AG04449 (cell line): ENCODE results near the gene TNIP3.

Source experiments
- CTCF ChIA-PET: fragments of 350-600 bp; formaldehyde crosslinking; extraction: SDS; loops from one replicate; lab custom pipeline; 2021; ENCODE audit warnings: antibody characterized with exemption; lab: Yijun Ruan, JAX
- POLR2A ChIA-PET: fragments of 400-600, 350-600 bp; formaldehyde crosslinking; extraction: SDS; loops from one replicate; lab custom pipeline; 2020; ENCODE audit warnings: antibody characterized with exemption, inconsistent platforms; lab: Yijun Ruan, JAX
- DNase-seq: peaks from one replicate; pipeline ENCODE4 v3.0.0-alpha.2; 2010; ENCODE audit warnings: low read depth, low spot score
- H3K4me3 ChIP-seq: 2 replicates; pipeline ENCODE4 v1.5.1; 2011; ENCODE audit warnings: low read depth, mild to moderate bottlenecking, control low read depth, low read length
- TF ChIP-seq, protein P1 (sequence below): IDR thresholded peaks from one replicate; pipeline ENCODE4 v1.5.1; 2011; ENCODE audit warnings: mild to moderate bottlenecking, moderate library complexity, low read length, control low read depth, inconsistent platforms; ENCODE audit not compliant: insufficient read depth; ENCODE audit errors: missing control alignments

TNIP3 gene

DNA sequence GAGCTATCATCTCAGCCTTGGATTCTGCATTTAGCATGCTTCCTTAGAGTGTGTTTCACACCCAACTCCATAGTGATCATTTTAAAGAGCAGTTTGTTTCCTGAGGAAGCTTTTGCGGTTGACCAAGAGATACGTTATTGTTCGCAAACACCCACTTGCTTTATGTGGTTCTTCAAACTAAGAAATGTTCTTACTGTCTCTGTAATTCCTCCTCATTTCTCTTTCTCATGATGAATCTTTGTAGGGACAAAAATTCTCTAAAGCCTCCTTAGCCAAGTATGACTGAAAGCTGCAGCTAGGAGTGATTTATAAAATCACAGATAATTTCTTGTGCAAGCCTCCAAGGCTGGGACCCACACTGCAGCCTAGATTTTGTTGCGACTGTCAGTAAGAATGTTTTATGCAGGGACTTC lies 10.0 kb downstream of the TNIP3 start:
- TF ChIP-seq, protein P1, sequence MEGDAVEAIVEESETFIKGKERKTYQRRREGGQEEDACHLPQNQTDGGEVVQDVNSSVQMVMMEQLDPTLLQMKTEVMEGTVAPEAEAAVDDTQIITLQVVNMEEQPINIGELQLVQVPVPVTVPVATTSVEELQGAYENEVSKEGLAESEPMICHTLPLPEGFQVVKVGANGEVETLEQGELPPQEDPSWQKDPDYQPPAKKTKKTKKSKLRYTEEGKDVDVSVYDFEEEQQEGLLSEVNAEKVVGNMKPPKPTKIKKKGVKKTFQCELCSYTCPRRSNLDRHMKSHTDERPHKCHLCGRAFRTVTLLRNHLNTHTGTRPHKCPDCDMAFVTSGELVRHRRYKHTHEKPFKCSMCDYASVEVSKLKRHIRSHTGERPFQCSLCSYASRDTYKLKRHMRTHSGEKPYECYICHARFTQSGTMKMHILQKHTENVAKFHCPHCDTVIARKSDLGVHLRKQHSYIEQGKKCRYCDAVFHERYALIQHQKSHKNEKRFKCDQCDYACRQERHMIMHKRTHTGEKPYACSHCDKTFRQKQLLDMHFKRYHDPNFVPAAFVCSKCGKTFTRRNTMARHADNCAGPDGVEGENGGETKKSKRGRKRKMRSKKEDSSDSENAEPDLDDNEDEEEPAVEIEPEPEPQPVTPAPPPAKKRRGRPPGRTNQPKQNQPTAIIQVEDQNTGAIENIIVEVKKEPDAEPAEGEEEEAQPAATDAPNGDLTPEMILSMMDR: no peak
- DNase-seq: no peak
- ChIA-PET CTCF (no interaction called here), POLR2A (no interaction called here)
- no peak overlapping the region for H3K4me3 ChIP-seq

GRCh38 chr4:121151942-121152341 lies 12.2 kb downstream of the TNIP3 start:
- TF ChIP-seq, protein P1: no peak
- POLR2A ChIA-PET: interaction anchor here (0.5 kb wide), 1 partner anchor 12 kb away, joined by 3 read pairs; no protein-coding TSS in a partner anchor
- H3K4me3 ChIP-seq: no peak overlapping the region
- CTCF ChIA-PET: interaction anchor here (1.0 to 1.1 kb wide), 2 partner anchors 15 to 101 kb away, joined by 3 read pairs; no protein-coding TSS in a partner anchor
- no peak for DNase-seq

DNA sequence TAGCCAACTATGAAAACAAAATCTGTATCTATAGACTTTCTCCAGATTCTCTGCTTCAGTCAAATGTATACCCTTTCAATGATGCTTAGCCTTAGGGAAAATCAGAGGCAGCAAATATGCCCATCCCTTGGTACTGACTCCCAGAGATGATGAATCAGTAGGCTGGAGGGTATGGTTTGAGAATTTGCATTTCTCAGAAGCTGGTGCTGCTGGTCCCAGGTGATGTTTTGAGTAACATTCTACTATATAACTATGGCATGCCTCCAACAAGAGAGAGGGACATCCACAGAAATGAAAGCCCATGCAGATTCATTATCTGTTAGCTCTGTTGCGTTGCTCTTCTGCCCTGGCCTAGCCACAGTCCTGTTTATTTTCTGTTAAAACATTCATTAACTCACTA lies 13.6 kb downstream of the TNIP3 start:
- TF ChIP-seq, protein P1: no peak
- DNase-seq: no peak
- no peak overlapping the region for H3K4me3 ChIP-seq
- ChIA-PET POLR2A (no interaction called here), CTCF (no interaction called here)

- POLR2A ChIA-PET: no interaction called here
- CTCF ChIA-PET: no interaction called here
- DNase-seq: peak; percentile 52
- TF ChIP-seq, protein P1: no peak
- H3K4me3 ChIP-seq: no peak overlapping the region
Observed at GRCh38 chr4:121150003-121150402, 14.1 kb downstream of the TNIP3 start.

- no peak overlapping the region for H3K4me3 ChIP-seq
- no peak for DNase-seq
- CTCF ChIA-PET: no interaction called here
- TF ChIP-seq, protein P1: no peak
- POLR2A ChIA-PET: no interaction called here
Observed at GRCh38 chr4:121148621-121149020, 15.5 kb downstream of the TNIP3 start.

DNA sequence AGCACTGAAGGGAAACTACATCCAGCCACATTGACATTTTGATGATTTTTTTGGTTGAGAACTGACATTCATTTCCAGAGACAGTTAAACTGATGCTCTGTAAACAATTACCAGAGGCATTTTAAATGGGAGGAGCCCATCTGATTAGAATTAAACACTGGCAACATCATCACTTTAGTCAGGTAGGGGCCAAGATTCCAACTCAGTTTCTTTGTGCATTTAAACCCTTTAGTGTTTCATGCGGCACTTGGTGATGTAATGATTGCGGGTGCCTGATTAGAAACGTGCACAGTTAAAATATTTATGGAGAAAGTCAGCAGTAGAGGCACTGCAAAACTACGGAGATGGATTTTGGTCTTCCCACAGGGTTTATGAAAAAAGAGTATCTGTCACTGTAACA lies 16.1 kb downstream of the TNIP3 start:
- TF ChIP-seq, protein P1: no peak
- no peak for DNase-seq
- CTCF ChIA-PET: no interaction called here
- POLR2A ChIA-PET: no interaction called here
- H3K4me3 ChIP-seq: no peak overlapping the region
